Kidney tubule cell (primary cell): Measurements from ENCODE around the gene OTOP1.
A peak's percentile ranks its signal among the peaks of the same experiment; 100 is the strongest.
"Not testable (repeated sequence)": the region's sequence is repeated elsewhere in the genome, so short reads cannot be mapped to it uniquely, and the experiment has no call there.

Experiments
- DNase-seq: peaks from one replicate; pipeline ENCODE4 v3.0.0-alpha.2; 2018; ENCODE audit warnings: low spot score

The OTOP1 gene

DNA sequence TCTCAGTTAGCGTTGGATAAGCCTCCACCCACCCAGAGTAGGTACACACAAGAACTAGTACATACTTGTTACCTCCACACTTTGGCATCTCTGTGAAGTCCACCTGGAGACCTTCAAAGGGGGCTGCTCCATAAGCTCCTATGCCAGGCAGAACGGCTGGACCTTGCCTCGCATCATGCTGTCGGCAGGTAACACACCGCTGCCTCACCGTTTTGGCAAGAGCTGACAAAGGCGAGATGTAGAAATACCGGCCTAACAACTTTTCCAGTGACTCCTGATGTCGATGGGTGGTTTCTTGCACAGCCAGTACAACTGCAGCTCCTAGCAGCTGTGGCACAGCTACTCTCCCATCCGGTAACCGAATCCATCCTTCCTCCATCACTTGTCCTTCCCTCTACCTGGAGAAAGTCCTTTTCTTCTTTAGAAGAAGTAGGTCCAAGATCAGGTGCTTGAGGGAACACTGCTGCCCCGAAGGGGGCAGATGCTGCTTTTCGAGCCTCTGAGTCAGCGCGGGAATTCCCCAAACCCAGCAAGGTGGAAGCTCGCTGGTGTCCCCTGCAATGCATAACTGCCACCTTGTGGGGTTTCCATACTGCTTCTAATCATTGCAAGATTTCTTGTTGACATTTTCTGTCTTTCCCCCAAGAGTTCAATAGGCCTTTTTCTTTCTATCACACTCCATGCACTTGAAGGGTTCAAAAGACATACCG, 65.6 kb downstream of the OTOP1 start:
- DNase-seq = peak; percentile 8

DNA sequence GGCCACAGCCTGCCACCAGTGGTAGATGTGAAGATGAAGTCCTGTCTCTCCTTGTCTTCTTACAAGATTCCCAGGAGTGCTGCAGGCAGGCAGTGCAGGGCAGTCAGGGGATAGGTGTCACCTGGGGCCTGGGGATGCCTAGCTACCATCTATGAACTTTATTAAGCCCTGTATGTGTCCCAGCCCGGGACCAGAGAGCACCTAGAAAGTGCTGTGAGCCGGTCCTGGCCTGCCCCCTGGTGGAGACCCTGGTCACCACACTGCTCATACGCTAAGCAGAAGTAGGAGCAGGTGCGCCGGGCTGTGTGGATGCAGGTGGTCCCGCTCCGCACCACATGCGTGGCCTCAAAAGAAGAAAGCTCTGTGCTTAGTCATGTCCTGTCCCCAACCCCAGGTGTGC, 81.1 kb downstream of the OTOP1 start:
- DNase-seq = not testable (repeated sequence)

DNA sequence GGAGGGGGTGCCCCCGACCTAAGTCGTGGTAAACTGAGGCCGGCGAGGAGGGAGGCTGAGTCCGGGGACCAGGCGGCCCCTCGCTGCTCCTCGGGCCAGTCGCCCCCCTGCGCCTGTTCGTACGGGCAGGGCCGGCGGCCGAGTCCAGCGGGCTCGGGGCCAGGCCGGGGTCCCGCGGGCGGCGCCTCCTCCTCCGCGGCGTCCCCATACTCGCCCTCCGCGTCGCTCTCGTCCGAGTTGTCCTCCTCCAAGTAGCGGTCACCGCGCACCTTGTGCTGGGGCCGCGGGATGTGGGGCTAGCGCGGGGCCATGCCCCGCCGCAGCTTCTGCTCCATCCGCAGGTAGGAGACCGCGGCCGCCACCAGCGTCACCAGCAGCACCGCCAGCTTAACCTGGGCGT, 83.4 kb downstream of the OTOP1 start:
- DNase-seq = not testable (repeated sequence)

DNA sequence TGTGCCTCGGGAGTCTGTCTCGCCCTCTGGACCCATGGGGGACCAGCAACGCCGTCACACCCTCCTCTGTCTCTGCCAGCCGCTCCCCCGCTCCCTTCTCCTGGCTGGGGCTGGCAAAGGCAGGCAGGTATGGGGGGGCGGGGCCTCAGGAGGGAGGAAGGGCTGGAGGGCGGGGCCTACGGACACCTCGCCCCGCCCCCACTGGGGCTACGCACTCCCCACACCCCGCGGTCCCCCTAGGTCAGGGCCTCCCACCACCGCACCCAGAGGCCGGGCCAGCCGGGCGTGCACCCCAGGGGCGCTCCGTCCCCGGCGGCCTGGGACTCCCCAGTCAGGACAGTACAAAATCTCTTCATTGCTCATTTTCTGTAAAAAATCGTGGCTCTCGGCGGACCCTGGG, 84.0 kb downstream of the OTOP1 start:
- DNase-seq = not testable (repeated sequence)

DNA sequence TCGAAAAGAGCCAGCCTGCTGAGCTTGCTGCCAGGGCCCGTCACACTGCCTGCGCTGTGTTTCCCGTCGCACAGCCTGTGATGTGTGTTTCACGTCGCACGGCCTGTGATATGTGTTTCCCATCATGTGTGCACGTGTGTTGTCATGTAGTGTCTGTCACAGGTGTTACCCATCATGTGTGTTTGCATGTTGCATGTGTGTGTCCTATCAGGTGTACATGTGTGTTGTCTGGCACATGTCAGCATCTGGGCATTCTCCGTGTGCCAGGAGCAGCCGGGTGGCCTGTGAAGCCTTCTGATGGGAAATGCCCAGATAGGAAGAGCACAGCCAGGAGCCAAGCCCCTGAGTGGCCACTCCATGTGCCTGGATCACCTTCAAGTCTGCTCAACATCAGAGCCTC, 85.5 kb downstream of the OTOP1 start:
- not testable (repeated sequence) for DNase-seq
